ENCODE data around the gene PLSCR5. TPM values are rescaled to one million over a fixed set of nuclear protein-coding genes. Genes with fewer than 3 reads are reported as not detected.

The PLSCR5 gene
- total and polyA plus RNA-seq, 2 donors (not counting 3 experiments of a cell fraction or from before 2014, with no cell fraction given), result not detected

DNA sequence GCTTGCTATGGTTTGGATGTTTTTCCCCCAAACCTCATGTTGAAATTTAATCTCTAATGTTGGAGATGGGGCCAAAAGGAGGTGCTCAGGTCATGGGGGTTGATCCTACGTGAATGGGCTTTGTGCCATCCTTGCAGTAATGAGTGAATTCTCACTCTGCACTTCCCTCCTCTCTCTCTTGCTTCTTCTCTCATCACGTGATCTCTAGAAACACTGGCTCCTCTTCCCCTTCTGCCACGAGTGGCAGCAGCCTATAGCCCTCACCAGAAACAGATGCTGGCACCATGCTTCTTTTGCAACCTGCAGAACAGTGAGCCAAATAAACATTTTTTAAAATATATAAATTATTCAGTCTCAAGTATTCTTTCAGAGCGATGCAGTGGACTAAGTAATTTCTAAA, 47.4 kb downstream of the PLSCR5 start:
- H3K9me1 ChIP-seq (replicated peaks; ENCODE audit: control insufficient read depth, extremely low read depth, insufficient read depth, low read length), result no peaks in the 10 kb centered on the region
- no peaks in the 10 kb centered on the region for H3K9me3 ChIP-seq (replicated peaks; ENCODE audit: control insufficient read depth, insufficient read depth, low read length)
- no peaks in the 10 kb centered on the region for H3K36me3 ChIP-seq (ENCODE audit: control insufficient read depth in 2 of 2, extremely low read depth in 1 of 2, insufficient read depth in 2 of 2, low read length in 2 of 2)
- dilution Hi-C loops (cut with MboI; ENCODE audit: extremely low pct_ligation_motif_present, low sequenced_read_pairs), result no loop called here
- H3K9ac ChIP-seq (replicated peaks; ENCODE audit: extremely low read depth, insufficient read depth, low read length), result no peak overlapping the region
- no TSS peak for BruUV-seq (replicated peaks)
- H3K4me1 ChIP-seq (ENCODE audit: control insufficient read depth, extremely low read depth, insufficient read depth, low read length), result no peaks in the 10 kb centered on the region
- no peak for DNase-seq (ENCODE audit: low read depth, low spot score)
- no peaks in the 10 kb centered on the region for H3K79me2 ChIP-seq (ENCODE audit: control insufficient read depth, insufficient read depth, low read length)
- ChIA-PET POLR2A (no interaction called here), CTCF (interaction anchor here (1.5 kb wide), 1 partner anchor 19 kb away, joined by 5 read pairs; no protein-coding TSS in a partner anchor)
- no peak overlapping the region for H3K27ac ChIP-seq (ENCODE audit: insufficient read depth, low read depth, low read length)
- intact Hi-C loops (cut with micrococcal nuclease), result no loop called here
- H3K27me3 ChIP-seq (ENCODE audit: control insufficient read depth in 2 of 2, insufficient read depth in 2 of 2, low read length in 2 of 2), result no peaks in the 10 kb centered on the region
- TF ChIP-seq MYC (IDR thresholded peaks at IDR 0.05; ENCODE audit: low read depth, low read length) (no peak), FOS (IDR thresholded peaks at IDR 0.05; ENCODE audit: borderline replicate concordance, insufficient read depth, low read length) (no peak), POLR2AphosphoS5 (IDR thresholded peaks at IDR 0.05; ENCODE audit: insufficient read depth, low read depth, low read length) (no peak), GATA2 (IDR thresholded peaks at IDR 0.05; ENCODE audit: insufficient read depth, insufficient read length, low read depth, low read length) (no peak), EZH2 (IDR thresholded peaks at IDR 0.05; ENCODE audit: borderline replicate concordance, low read depth, low read length, severe bottlenecking) (no peak), JUN (IDR thresholded peaks at IDR 0.05; ENCODE audit: borderline replicate concordance, insufficient read depth, insufficient read length, low read depth) (no peak), POLR2A (IDR thresholded peaks at IDR 0.05; ENCODE audit: low read depth, low read length) (no peak)
- TF ChIP-seq, protein P1, sequence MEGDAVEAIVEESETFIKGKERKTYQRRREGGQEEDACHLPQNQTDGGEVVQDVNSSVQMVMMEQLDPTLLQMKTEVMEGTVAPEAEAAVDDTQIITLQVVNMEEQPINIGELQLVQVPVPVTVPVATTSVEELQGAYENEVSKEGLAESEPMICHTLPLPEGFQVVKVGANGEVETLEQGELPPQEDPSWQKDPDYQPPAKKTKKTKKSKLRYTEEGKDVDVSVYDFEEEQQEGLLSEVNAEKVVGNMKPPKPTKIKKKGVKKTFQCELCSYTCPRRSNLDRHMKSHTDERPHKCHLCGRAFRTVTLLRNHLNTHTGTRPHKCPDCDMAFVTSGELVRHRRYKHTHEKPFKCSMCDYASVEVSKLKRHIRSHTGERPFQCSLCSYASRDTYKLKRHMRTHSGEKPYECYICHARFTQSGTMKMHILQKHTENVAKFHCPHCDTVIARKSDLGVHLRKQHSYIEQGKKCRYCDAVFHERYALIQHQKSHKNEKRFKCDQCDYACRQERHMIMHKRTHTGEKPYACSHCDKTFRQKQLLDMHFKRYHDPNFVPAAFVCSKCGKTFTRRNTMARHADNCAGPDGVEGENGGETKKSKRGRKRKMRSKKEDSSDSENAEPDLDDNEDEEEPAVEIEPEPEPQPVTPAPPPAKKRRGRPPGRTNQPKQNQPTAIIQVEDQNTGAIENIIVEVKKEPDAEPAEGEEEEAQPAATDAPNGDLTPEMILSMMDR (IDR thresholded peaks at IDR 0.05; ENCODE audit: extremely low read depth in 1 of 2, insufficient read depth in 1 of 2, low read depth in 1 of 2, low read length in 2 of 2), result no peak
- no peak overlapping the region for H2AFZ ChIP-seq (ENCODE audit: low read depth, low read length)
- FAIRE-seq, result no peak
- H4K20me1 ChIP-seq (replicated peaks; ENCODE audit: control insufficient read depth, extremely low read depth, insufficient read depth, low read length), result no peaks in the 10 kb centered on the region
- H3K4me3 ChIP-seq (replicated peaks in 1 of 3; ENCODE audit: insufficient read depth in 1 of 3, low read depth in 1 of 3, low read length in 3 of 3), result no peak overlapping the region
- no peak overlapping the region for H3K4me2 ChIP-seq (ENCODE audit: insufficient read depth, low read length)

Data from endothelial cell of umbilical vein (primary cell).